ENCODE data around the gene SPECC1L.
"Not testable (repeated sequence)": the region's sequence is repeated elsewhere in the genome, so short reads cannot be mapped to it uniquely, and the experiment has no call there.

The SPECC1L gene

DNA sequence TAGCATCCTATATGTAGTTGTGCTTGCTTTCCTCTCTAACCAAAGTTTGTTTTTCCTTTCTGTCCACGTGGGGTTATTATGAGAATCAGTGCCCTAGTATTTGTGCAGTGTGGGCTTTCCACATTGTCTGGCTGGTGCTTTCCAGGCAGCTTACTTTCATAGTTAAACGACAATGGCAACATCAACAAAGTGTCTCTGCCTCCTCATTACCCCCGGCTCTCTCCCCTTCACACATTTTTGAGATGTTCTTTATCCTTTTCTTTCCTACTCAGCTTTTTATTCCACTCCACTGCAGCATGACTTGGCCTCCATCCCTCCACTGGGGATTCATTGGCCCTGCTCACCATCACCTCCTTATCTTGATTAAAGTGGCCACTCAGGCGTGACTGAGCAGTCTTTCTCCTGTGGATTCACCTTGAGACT, 19.1 kb downstream of the SPECC1L start:
- TF ChIP-seq CTCF (IDR thresholded peaks at IDR 0.05; ENCODE audit: borderline replicate concordance, extremely low read depth, low read length, poor library complexity, severe bottlenecking) (no peak), EZH2 (IDR thresholded peaks at IDR 0.05; ENCODE audit: borderline replicate concordance, low read depth, low read length, severe bottlenecking) (no peak)
- no peaks in the 10 kb centered on the region for H3K9me3 ChIP-seq (ENCODE audit: insufficient read depth, low read length, severe bottlenecking)
- no peak overlapping the region for H3K9ac ChIP-seq (ENCODE audit: low read depth, low read length)
- no peaks in the 10 kb centered on the region for H3K36me3 ChIP-seq (ENCODE audit: insufficient read depth, low read length)
- H3K4me1 ChIP-seq (ENCODE audit: insufficient read depth, low read length), result peaks cover 15% of the 10 kb centered on the region
- H3K27me3 ChIP-seq (ENCODE audit: insufficient read depth, low read length, poor library complexity), result no peaks in the 10 kb centered on the region
- DNase-seq (no peak), ATAC-seq (ENCODE audit: insufficient read depth, low read depth) (no peak)
- H3K4me3 ChIP-seq (ENCODE audit: low read depth in 1 of 2, low read length in 2 of 2), result no peak overlapping the region
- H2AFZ ChIP-seq (ENCODE audit: low read depth, low read length), result no peak overlapping the region
- H3K79me2 ChIP-seq (ENCODE audit: insufficient read depth, low read length), result peaks cover 87% of the 10 kb centered on the region
- H3K4me2 ChIP-seq (ENCODE audit: insufficient read depth, low read length), result no peak overlapping the region
- H4K20me1 ChIP-seq (ENCODE audit: insufficient read depth, low read length), result peaks cover 52% of the 10 kb centered on the region
- no peak overlapping the region for H3K27ac ChIP-seq (ENCODE audit: low read length)

GRCh38 chr22:24290459-24290858, 19.8 kb downstream of the SPECC1L start:
- H3K79me2 ChIP-seq (ENCODE audit: insufficient read depth, low read length), result peaks cover 82% of the 10 kb centered on the region
- no peaks in the 10 kb centered on the region for H3K36me3 ChIP-seq (ENCODE audit: insufficient read depth, low read length)
- peaks cover 7% of the 10 kb centered on the region for H3K4me1 ChIP-seq (ENCODE audit: insufficient read depth, low read length)
- TF ChIP-seq CTCF (IDR thresholded peaks at IDR 0.05; ENCODE audit: borderline replicate concordance, extremely low read depth, low read length, poor library complexity, severe bottlenecking) (no peak), EZH2 (IDR thresholded peaks at IDR 0.05; ENCODE audit: borderline replicate concordance, low read depth, low read length, severe bottlenecking) (no peak)
- H2AFZ ChIP-seq (ENCODE audit: low read depth, low read length), result no peak overlapping the region
- peaks cover 45% of the 10 kb centered on the region for H4K20me1 ChIP-seq (ENCODE audit: insufficient read depth, low read length)
- no peak overlapping the region for H3K27ac ChIP-seq (ENCODE audit: low read length)
- no peaks in the 10 kb centered on the region for H3K9me3 ChIP-seq (ENCODE audit: insufficient read depth, low read length, severe bottlenecking)
- ATAC-seq (ENCODE audit: insufficient read depth, low read depth) (no peak), DNase-seq (no peak)
- H3K27me3 ChIP-seq (ENCODE audit: insufficient read depth, low read length, poor library complexity), result no peaks in the 10 kb centered on the region
- no peak overlapping the region for H3K4me2 ChIP-seq (ENCODE audit: insufficient read depth, low read length)
- H3K9ac ChIP-seq (ENCODE audit: low read depth, low read length), result no peak overlapping the region
- H3K4me3 ChIP-seq (ENCODE audit: low read depth in 1 of 2, low read length in 2 of 2), result no peak overlapping the region

DNA sequence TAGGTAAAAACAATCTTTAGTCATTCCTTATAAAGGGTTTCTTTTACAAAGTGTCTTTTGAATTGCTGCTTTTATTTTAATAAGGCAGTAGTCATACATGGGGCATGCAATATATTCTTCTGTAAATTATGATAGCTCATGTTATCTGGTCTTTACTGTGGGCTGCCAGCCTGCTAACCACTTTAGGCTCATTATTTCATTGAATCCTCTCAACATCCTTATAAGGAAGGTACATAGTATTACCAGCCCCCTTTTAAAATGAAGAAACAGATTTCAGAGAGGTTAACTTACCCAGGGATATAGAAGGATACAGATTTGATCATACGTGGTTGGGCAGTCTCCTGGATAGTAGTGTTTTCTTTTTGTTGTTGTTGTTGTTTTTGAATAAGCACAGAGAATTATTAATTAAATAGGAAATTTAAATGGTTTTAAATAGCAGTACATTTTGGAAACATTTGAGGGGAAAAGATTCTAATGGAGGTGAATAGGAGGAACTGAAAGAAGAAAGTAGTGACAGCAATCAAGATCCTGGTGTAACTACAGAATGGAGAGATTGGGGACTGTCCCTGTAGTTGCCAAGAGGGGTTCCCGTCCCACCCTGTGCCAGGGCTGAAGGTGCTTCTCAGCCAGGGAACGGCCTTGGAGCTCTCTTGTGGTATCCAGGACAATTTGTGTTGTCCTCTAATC, 21.0 kb downstream of the SPECC1L start:
- ATAC-seq (ENCODE audit: insufficient read depth, low read depth) (no peak), DNase-seq (no peak)
- H3K4me3 ChIP-seq (ENCODE audit: low read depth in 1 of 2, low read length in 2 of 2), result no peak overlapping the region
- H3K4me1 ChIP-seq (ENCODE audit: insufficient read depth, low read length), result no peaks in the 10 kb centered on the region
- no peaks in the 10 kb centered on the region for H3K9me3 ChIP-seq (ENCODE audit: insufficient read depth, low read length, severe bottlenecking)
- no peak overlapping the region for H3K27ac ChIP-seq (ENCODE audit: low read length)
- TF ChIP-seq CTCF (IDR thresholded peaks at IDR 0.05; ENCODE audit: borderline replicate concordance, extremely low read depth, low read length, poor library complexity, severe bottlenecking), result no peak
- TF ChIP-seq EZH2 (IDR thresholded peaks at IDR 0.05; ENCODE audit: borderline replicate concordance, low read depth, low read length, severe bottlenecking), result no peak
- peaks cover 81% of the 10 kb centered on the region for H3K79me2 ChIP-seq (ENCODE audit: insufficient read depth, low read length)
- H3K27me3 ChIP-seq (ENCODE audit: insufficient read depth, low read length, poor library complexity), result no peaks in the 10 kb centered on the region
- no peak overlapping the region for H3K9ac ChIP-seq (ENCODE audit: low read depth, low read length)
- no peaks in the 10 kb centered on the region for H3K36me3 ChIP-seq (ENCODE audit: insufficient read depth, low read length)
- H4K20me1 ChIP-seq (ENCODE audit: insufficient read depth, low read length), result peaks cover 40% of the 10 kb centered on the region; the same call in 1 of the 2 replicates
- H3K4me2 ChIP-seq (ENCODE audit: insufficient read depth, low read length), result no peak overlapping the region
- H2AFZ ChIP-seq (ENCODE audit: low read depth, low read length), result no peak overlapping the region

DNA sequence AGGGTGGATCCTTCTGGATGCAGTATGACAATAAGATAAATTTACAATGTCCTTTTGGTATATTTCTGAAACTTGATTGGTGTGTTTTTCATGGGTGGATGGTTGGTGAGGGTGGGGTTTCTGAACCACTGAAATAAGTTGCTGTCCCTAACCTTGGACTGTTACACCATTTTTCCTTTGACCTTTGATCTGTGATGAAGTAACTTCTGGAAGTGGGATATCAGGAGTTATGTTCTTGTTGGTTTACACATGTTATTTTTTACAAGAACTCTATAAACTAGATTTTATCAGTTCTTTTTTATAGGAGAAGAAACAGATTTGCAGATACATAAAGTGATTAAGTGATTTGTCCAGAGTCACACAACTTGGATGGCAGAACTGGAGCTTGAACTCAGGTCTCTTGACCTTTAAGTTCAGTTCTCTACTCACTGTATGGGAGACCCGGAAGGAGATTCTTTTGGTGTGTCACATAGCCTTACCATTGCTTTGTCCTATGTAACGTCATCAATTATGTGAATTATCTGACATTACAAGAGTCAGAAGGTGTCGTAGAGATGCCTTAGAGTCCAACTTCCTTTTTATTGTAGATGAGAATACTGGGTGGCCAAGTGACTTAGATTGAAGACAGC, 21.7 kb downstream of the SPECC1L start:
- not testable (repeated sequence) for H3K4me3 ChIP-seq (ENCODE audit: low read depth in 1 of 2, low read length in 2 of 2); H3K27me3 ChIP-seq (ENCODE audit: insufficient read depth, low read length, poor library complexity); H3K4me1 ChIP-seq (ENCODE audit: insufficient read depth, low read length); H3K9me3 ChIP-seq (ENCODE audit: insufficient read depth, low read length, severe bottlenecking); H3K27ac ChIP-seq (ENCODE audit: low read length); H3K4me2 ChIP-seq (ENCODE audit: insufficient read depth, low read length); H3K36me3 ChIP-seq (ENCODE audit: insufficient read depth, low read length); DNase-seq; H3K9ac ChIP-seq (ENCODE audit: low read depth, low read length); H2AFZ ChIP-seq (ENCODE audit: low read depth, low read length); ATAC-seq (ENCODE audit: insufficient read depth, low read depth)
- peaks cover 36% of the 10 kb centered on the region; the same call in 1 of the 2 replicates for H4K20me1 ChIP-seq (ENCODE audit: insufficient read depth, low read length)
- peaks cover 78% of the 10 kb centered on the region for H3K79me2 ChIP-seq (ENCODE audit: insufficient read depth, low read length)

- peaks cover 32% of the 10 kb centered on the region; the same call in 1 of the 2 replicates for H4K20me1 ChIP-seq (ENCODE audit: insufficient read depth, low read length)
- H3K4me2 ChIP-seq (ENCODE audit: insufficient read depth, low read length); H3K9me3 ChIP-seq (ENCODE audit: insufficient read depth, low read length, severe bottlenecking); H3K9ac ChIP-seq (ENCODE audit: low read depth, low read length); H3K4me3 ChIP-seq (ENCODE audit: low read depth in 1 of 2, low read length in 2 of 2); H3K27ac ChIP-seq (ENCODE audit: low read length); H3K4me1 ChIP-seq (ENCODE audit: insufficient read depth, low read length); H3K27me3 ChIP-seq (ENCODE audit: insufficient read depth, low read length, poor library complexity); H3K36me3 ChIP-seq (ENCODE audit: insufficient read depth, low read length); ATAC-seq (ENCODE audit: insufficient read depth, low read depth); H2AFZ ChIP-seq (ENCODE audit: low read depth, low read length); DNase-seq: not testable (repeated sequence)
- H3K79me2 ChIP-seq (ENCODE audit: insufficient read depth, low read length), result peaks cover 75% of the 10 kb centered on the region
Measured at GRCh38 chr22:24294913-24295312, 24.3 kb downstream of the SPECC1L start.
